ENCODE results near the gene CSRP3.

The CSRP3 gene

DNA sequence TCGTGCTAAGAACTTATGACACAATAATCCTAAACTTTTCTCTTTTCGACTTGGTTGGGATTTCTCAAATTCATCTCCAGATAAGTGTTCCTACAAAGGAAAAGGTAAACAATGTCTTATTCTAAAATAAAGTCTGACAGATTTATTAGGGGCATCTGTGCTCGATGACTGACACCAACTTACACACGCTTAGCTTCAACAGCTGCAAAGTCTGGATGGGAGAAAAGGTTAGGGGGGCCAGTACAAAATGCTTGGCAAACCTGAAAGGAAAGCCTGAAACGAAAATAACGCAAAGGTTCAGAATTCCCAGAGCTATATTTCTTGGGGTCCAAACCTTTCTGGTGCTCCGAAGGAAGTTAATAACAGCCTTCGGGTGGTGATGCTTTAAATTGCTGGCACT is 35.6 kb upstream of the CSRP3 start:
- peaks cover 14% of the 10 kb centered on the region for H3K27me3 ChIP-seq (ENCODE audit: insufficient read depth, insufficient read length)
- peaks cover 9% of the 10 kb centered on the region for H3K36me3 ChIP-seq (ENCODE audit: insufficient read depth, insufficient read length, low read length)
- no peak overlapping the region for H3K4me3 ChIP-seq (ENCODE audit: insufficient read length, low read depth)
- no peaks in the 10 kb centered on the region for H3K4me1 ChIP-seq (ENCODE audit: insufficient read depth, insufficient read length)
- DNase-seq (ENCODE audit: low read depth, low spot score): no peak
- TF ChIP-seq ZNF274 (IDR thresholded peaks at IDR 0.05; ENCODE audit: low read depth, low read length) (no peak), SUZ12 (IDR thresholded peaks at IDR 0.05; ENCODE audit: extremely low read depth, insufficient read depth, insufficient read length) (no peak), YY1 (IDR thresholded peaks at IDR 0.05; ENCODE audit: insufficient read depth, insufficient read length) (no peak)
- H3K9me3 ChIP-seq (ENCODE audit: insufficient read depth, low read length): no peaks in the 10 kb centered on the region
- no peak overlapping the region for H3K9ac ChIP-seq (ENCODE audit: insufficient read length, low read depth)

DNA sequence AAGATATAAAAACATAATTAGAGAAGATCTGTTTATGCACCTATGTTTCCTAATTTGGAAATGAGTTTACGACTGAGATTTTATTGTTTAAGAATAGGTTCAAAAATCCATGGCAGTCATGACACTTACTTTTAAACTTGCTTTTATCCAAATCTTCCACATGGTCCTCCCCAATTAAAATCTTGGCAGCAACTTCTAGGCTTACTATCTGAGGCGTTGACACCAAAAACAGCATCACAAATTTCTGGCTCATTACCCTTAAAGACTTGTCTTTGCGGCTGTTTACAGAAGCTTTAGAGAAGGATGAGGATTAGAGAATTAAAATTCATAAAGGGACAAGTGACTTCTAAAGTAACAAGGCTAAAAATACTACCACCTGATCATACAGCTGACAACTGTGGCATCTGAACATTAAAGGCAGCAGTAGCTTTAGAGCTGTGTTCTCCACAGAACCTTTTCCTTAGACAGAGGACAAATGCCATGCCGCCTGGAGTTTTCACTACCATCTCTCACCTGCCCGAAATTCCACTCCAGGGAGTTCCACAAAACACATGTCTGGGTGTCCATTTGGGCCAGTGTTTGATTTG is 32.5 kb upstream of the CSRP3 start:
- no peak overlapping the region for H3K9ac ChIP-seq (ENCODE audit: insufficient read length, low read depth)
- H3K4me3 ChIP-seq (ENCODE audit: insufficient read length, low read depth): no peak overlapping the region
- no peaks in the 10 kb centered on the region for H3K4me1 ChIP-seq (ENCODE audit: insufficient read depth, insufficient read length)
- H3K36me3 ChIP-seq (ENCODE audit: insufficient read depth, insufficient read length, low read length): peaks cover 14% of the 10 kb centered on the region
- H3K27me3 ChIP-seq (ENCODE audit: insufficient read depth, insufficient read length): no peaks in the 10 kb centered on the region
- no peaks in the 10 kb centered on the region for H3K9me3 ChIP-seq (ENCODE audit: insufficient read depth, low read length)
- TF ChIP-seq SUZ12 (IDR thresholded peaks at IDR 0.05; ENCODE audit: extremely low read depth, insufficient read depth, insufficient read length): no peak
- TF ChIP-seq ZNF274 (IDR thresholded peaks at IDR 0.05; ENCODE audit: low read depth, low read length): no peak
- no peak for TF ChIP-seq YY1 (IDR thresholded peaks at IDR 0.05; ENCODE audit: insufficient read depth, insufficient read length)
- no peak for DNase-seq (ENCODE audit: low read depth, low spot score)

DNA sequence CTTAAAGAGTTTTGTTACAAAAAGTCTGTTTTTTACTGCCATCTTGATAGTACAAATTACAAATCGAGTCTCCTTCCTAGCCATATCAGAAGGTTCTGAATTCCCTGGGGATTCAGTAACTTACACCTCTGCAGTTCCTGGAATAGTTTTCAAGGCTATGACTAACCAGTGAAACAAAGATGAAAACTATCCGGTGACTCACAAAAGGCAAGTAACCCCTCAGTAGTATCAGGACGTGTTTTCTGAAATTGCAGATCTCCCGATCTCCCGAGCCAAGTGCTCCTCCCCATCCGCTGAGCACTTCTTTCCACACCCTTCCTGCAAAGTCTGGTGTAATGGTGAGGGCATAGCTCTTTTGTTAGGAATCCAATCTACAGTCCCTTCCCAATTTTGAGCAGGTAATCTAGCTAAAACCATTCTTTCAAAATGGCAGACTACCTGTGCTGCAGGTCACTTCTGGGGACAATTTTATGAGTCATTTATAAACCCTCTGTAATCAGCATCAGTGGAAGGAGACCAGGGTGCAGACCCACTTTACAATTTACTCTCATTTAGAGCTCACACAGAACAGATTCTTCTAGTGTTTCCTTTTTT is 31.2 kb upstream of the CSRP3 start:
- Histone ChIP-seq H3K4me3 (ENCODE audit: insufficient read length, low read depth) (no peak overlapping the region), H3K27me3 (ENCODE audit: insufficient read depth, insufficient read length) (no peaks in the 10 kb centered on the region), H3K9me3 (ENCODE audit: insufficient read depth, low read length) (no peaks in the 10 kb centered on the region), H3K4me1 (ENCODE audit: insufficient read depth, insufficient read length) (no peaks in the 10 kb centered on the region), H3K9ac (ENCODE audit: insufficient read length, low read depth) (no peak overlapping the region), H3K36me3 (ENCODE audit: insufficient read depth, insufficient read length, low read length) (peaks cover 15% of the 10 kb centered on the region)
- TF ChIP-seq ZNF274 (IDR thresholded peaks at IDR 0.05; ENCODE audit: low read depth, low read length): no peak
- TF ChIP-seq YY1 (IDR thresholded peaks at IDR 0.05; ENCODE audit: insufficient read depth, insufficient read length): no peak
- TF ChIP-seq SUZ12 (IDR thresholded peaks at IDR 0.05; ENCODE audit: extremely low read depth, insufficient read depth, insufficient read length): no peak
- no peak for DNase-seq (ENCODE audit: low read depth, low spot score)

DNA sequence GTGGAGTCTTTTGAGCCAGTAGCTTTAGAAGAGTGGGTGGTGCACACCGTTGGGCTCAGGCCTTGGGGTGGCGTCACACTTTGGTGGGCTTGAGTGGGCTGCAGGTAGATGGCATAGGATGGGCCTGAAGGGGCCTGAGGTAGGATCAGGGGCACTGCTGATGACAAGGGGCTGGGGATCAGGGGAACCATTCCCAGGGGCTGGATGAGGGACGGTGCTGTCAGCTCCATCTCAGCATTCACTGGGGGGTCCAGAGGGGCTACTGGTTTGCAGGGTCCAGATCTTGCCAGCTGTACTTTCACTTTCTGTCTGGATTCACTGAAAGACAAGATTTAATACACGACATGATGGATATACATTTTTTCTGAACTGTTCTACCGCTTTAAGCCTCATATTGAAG is 27.9 kb upstream of the CSRP3 start:
- H3K27me3 ChIP-seq (ENCODE audit: insufficient read depth, insufficient read length): no peaks in the 10 kb centered on the region
- H3K9ac ChIP-seq (ENCODE audit: insufficient read length, low read depth): no peak overlapping the region
- no peak overlapping the region for H3K4me3 ChIP-seq (ENCODE audit: insufficient read length, low read depth)
- TF ChIP-seq ZNF274 (IDR thresholded peaks at IDR 0.05; ENCODE audit: low read depth, low read length) (no peak), YY1 (IDR thresholded peaks at IDR 0.05; ENCODE audit: insufficient read depth, insufficient read length) (no peak), SUZ12 (IDR thresholded peaks at IDR 0.05; ENCODE audit: extremely low read depth, insufficient read depth, insufficient read length) (no peak)
- no peak for DNase-seq (ENCODE audit: low read depth, low spot score)
- H3K9me3 ChIP-seq (ENCODE audit: insufficient read depth, low read length): no peaks in the 10 kb centered on the region
- no peaks in the 10 kb centered on the region for H3K4me1 ChIP-seq (ENCODE audit: insufficient read depth, insufficient read length)
- H3K36me3 ChIP-seq (ENCODE audit: insufficient read depth, insufficient read length, low read length): peaks cover 21% of the 10 kb centered on the region

DNA sequence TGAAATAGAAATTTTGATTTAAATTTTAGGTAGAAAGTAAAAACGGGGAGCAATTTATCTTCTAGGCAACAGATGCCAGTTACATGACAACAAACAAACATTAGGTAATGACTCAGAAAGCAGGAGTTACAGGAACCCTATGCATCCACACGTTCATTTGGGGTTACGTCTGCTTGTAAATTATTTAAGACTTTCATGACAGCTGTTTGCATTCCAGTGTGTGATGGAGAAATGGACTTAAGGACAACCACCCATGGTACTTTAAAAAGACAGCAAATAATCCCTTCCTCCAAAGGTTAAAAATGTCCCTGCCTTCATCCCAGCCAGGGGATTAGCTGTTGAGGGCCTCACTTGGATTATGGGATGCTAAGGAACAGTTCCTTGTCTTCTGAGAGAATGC is 27.2 kb upstream of the CSRP3 start:
- Histone ChIP-seq H3K36me3 (ENCODE audit: insufficient read depth, insufficient read length, low read length) (peaks cover 23% of the 10 kb centered on the region), H3K4me1 (ENCODE audit: insufficient read depth, insufficient read length) (no peaks in the 10 kb centered on the region), H3K9me3 (ENCODE audit: insufficient read depth, low read length) (no peaks in the 10 kb centered on the region), H3K9ac (ENCODE audit: insufficient read length, low read depth) (no peak overlapping the region), H3K27me3 (ENCODE audit: insufficient read depth, insufficient read length) (no peaks in the 10 kb centered on the region), H3K4me3 (ENCODE audit: insufficient read length, low read depth) (no peak overlapping the region)
- DNase-seq (ENCODE audit: low read depth, low spot score): no peak
- TF ChIP-seq ZNF274 (IDR thresholded peaks at IDR 0.05; ENCODE audit: low read depth, low read length): no peak
- no peak for TF ChIP-seq SUZ12 (IDR thresholded peaks at IDR 0.05; ENCODE audit: extremely low read depth, insufficient read depth, insufficient read length)
- no peak for TF ChIP-seq YY1 (IDR thresholded peaks at IDR 0.05; ENCODE audit: insufficient read depth, insufficient read length)

DNA sequence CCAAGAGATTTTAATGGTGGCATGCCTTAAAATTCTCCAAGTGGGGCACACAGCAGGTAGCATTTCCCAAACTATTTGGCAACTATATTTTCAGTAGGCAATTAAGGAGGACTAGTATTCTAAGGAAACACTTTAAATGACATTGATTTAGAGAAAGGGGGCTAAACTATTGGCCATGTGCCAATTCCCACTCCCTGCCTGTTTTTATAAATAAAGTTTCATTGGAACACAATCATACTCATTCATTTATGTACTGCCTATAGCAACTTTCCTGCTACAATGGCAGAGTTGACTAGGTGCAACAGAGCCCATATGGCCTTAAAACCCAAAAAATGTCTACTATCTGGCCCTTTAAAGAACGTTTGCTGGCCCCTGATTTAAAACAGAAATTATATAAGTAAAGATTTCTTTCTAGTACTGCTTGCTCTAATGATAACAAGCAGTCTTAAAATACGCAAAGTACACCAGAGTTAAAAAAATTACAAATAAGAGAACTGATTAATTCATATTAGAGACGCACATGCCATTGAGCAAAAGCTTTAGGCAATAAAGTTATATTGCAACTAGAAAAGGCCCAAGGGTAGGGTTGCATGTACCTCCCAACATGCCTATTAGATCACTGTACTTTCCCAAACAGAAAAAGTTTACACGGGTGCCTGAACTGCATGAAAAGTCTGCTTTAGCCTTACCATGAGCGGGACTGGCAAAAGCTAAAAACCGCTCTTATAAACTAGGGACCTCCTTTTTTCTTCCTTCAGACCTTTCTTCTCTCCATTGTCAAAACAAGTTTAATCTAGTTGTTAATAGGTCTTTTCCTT is 24.8 kb upstream of the CSRP3 start:
- H3K4me1 ChIP-seq (ENCODE audit: insufficient read depth, insufficient read length): no peaks in the 10 kb centered on the region
- DNase-seq (ENCODE audit: low read depth, low spot score): no peak
- H3K27me3 ChIP-seq (ENCODE audit: insufficient read depth, insufficient read length): no peaks in the 10 kb centered on the region
- H3K9ac ChIP-seq (ENCODE audit: insufficient read length, low read depth): no peak overlapping the region
- H3K4me3 ChIP-seq (ENCODE audit: insufficient read length, low read depth): no peak overlapping the region
- TF ChIP-seq YY1 (IDR thresholded peaks at IDR 0.05; ENCODE audit: insufficient read depth, insufficient read length) (no peak), ZNF274 (IDR thresholded peaks at IDR 0.05; ENCODE audit: low read depth, low read length) (no peak), SUZ12 (IDR thresholded peaks at IDR 0.05; ENCODE audit: extremely low read depth, insufficient read depth, insufficient read length) (no peak)
- H3K36me3 ChIP-seq (ENCODE audit: insufficient read depth, insufficient read length, low read length): peaks cover 22% of the 10 kb centered on the region
- no peaks in the 10 kb centered on the region for H3K9me3 ChIP-seq (ENCODE audit: insufficient read depth, low read length)

DNA sequence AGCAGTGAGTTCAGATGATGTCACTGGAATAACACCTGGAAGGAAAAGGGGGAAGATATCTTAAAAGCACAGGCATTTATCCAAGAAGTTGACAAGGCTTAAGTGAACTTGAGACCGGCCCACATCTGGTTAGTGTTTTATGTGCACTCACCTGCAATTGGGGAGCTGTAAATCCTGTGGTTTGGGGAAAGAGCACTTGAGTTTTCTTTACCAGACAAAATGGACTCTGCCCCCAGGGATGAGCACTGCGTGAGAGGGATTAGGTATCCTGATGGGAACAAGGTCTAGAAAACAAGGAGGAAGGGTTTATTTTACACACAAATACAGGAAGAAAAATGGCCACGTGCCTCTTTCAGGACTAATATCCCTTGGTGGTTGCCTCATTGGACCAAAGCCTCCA is 23.8 kb upstream of the CSRP3 start:
- DNase-seq (ENCODE audit: low read depth, low spot score): no peak
- Histone ChIP-seq H3K4me3 (ENCODE audit: insufficient read length, low read depth) (no peak overlapping the region), H3K9me3 (ENCODE audit: insufficient read depth, low read length) (no peaks in the 10 kb centered on the region), H3K36me3 (ENCODE audit: insufficient read depth, insufficient read length, low read length) (peaks cover 18% of the 10 kb centered on the region), H3K9ac (ENCODE audit: insufficient read length, low read depth) (no peak overlapping the region), H3K4me1 (ENCODE audit: insufficient read depth, insufficient read length) (no peaks in the 10 kb centered on the region), H3K27me3 (ENCODE audit: insufficient read depth, insufficient read length) (no peaks in the 10 kb centered on the region)
- no peak for TF ChIP-seq SUZ12 (IDR thresholded peaks at IDR 0.05; ENCODE audit: extremely low read depth, insufficient read depth, insufficient read length)
- no peak for TF ChIP-seq YY1 (IDR thresholded peaks at IDR 0.05; ENCODE audit: insufficient read depth, insufficient read length)
- no peak for TF ChIP-seq ZNF274 (IDR thresholded peaks at IDR 0.05; ENCODE audit: low read depth, low read length)
